Coronary artery (tissue), 2 donors: Measurements from ENCODE around the gene TMEM139.

Experiments
- DNase-seq: peaks from one replicate; pipeline ENCODE4 v3.0.0-alpha.2; 2017; ENCODE audit warnings: low spot score
- H3K27ac ChIP-seq, 2 donors: fragments of 200-600 bp; sonication (generic); one replicate each; pipeline ENCODE4 v1.5.1; 2016 to 2019
- H3K4me3 ChIP-seq: fragments of 200-600 bp; sonication (generic); 2 replicates; pipeline ENCODE4 v1.5.1; 2016; ENCODE audit warnings: mild to moderate bottlenecking, moderate library complexity
- TF ChIP-seq, protein P1 (sequence below): fragments of 200-600 bp; sonication (generic); IDR thresholded peaks from one replicate; pipeline ENCODE4 v1.5.1; 2019; ENCODE audit warnings: antibody characterized with exemption

The TMEM139 gene

GRCh38 chr7:143248761-143249354 is 35.9 kb upstream of the TMEM139 start:
- TF ChIP-seq, protein P1, sequence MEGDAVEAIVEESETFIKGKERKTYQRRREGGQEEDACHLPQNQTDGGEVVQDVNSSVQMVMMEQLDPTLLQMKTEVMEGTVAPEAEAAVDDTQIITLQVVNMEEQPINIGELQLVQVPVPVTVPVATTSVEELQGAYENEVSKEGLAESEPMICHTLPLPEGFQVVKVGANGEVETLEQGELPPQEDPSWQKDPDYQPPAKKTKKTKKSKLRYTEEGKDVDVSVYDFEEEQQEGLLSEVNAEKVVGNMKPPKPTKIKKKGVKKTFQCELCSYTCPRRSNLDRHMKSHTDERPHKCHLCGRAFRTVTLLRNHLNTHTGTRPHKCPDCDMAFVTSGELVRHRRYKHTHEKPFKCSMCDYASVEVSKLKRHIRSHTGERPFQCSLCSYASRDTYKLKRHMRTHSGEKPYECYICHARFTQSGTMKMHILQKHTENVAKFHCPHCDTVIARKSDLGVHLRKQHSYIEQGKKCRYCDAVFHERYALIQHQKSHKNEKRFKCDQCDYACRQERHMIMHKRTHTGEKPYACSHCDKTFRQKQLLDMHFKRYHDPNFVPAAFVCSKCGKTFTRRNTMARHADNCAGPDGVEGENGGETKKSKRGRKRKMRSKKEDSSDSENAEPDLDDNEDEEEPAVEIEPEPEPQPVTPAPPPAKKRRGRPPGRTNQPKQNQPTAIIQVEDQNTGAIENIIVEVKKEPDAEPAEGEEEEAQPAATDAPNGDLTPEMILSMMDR: no peak
- H3K27ac ChIP-seq: no peak overlapping the region
- DNase-seq: no peak
- no peak overlapping the region for H3K4me3 ChIP-seq

DNA sequence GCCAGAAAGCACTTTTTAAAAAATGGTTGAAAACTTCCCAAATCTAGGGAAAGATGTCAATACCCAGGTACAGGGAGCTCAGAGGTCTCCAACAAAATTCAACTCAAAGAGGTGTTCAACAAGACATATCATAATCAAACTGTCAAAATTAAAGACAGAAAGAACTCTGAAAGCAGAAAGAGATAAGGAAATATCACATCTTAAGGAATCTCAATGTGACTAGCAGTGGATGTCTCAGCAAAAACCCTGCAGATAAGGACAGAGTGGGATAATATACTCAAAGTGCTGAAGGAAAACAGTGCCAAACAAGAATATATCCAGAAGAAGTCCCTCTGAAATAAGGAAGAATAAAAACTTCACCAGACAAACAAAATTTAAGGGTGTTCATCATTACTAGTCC is 34.6 kb upstream of the TMEM139 start:
- TF ChIP-seq, protein P1: no peak
- Histone ChIP-seq H3K4me3 (no peak overlapping the region), H3K27ac (no peak overlapping the region)
- DNase-seq: no peak

GRCh38 chr7:143250822-143251221 is 33.9 kb upstream of the TMEM139 start:
- no peak overlapping the region for H3K27ac ChIP-seq
- H3K4me3 ChIP-seq: no peak overlapping the region
- TF ChIP-seq, protein P1: no peak
- DNase-seq: no peak

DNA sequence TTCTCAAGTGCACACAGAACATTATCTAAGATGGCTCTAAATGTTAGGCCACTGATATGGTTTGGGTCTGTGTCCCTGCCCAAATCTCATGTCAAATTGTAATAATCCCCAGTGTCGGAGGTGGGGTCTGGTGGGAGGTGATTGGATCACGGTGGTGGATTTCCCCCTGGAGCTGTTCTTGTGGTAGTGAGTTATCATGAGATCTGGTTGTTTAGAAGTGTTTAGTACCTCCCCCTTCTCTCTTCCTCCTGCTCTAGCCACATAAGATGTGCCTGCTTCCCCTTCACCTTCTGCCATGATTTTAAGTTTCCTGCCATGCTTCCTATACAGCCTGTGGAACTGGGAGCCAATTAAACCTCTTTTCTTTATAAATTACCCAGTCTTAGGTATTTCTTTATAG is 32.8 kb upstream of the TMEM139 start:
- Histone ChIP-seq H3K4me3 (no peak overlapping the region), H3K27ac (no peak overlapping the region)
- TF ChIP-seq, protein P1: no peak
- no peak for DNase-seq

GRCh38 chr7:143255564-143255963 is 29.2 kb upstream of the TMEM139 start:
- TF ChIP-seq, protein P1: no peak
- Histone ChIP-seq H3K27ac (no peak overlapping the region), H3K4me3 (no peak overlapping the region)
- DNase-seq: no peak

GRCh38 chr7:143256325-143256724 is 28.4 kb upstream of the TMEM139 start:
- DNase-seq: no peak
- TF ChIP-seq, protein P1: peak; percentile 13
- no peak overlapping the region for H3K27ac ChIP-seq
- H3K4me3 ChIP-seq: no peak overlapping the region

- Histone ChIP-seq H3K4me3 (no peak overlapping the region), H3K27ac (no peak overlapping the region)
- no peak for DNase-seq
- TF ChIP-seq, protein P1: no peak
These were observed 27.8 kb upstream of the TMEM139 start for GRCh38 chr7:143256932-143257331.
